Activated CD8-positive, alpha-beta T cell treated with anti-CD3 and anti-CD28 coated beads for 36 hours (primary cell): ENCODE measurements around the gene ACSL4. TPM values are rescaled to one million over a fixed set of nuclear protein-coding genes. Genes with fewer than 3 reads are reported as not detected.
"Not testable (repeated sequence)": the region's sequence is repeated elsewhere in the genome, so short reads cannot be mapped to it uniquely, and the experiment has no call there.

Experiments
- ATAC-seq: fragments of 200-7000 bp; cut with Tn5 transposase; one replicate; pipeline ENCODE4 v1.10.0; 2021; ENCODE audit warnings: mild to moderate bottlenecking, moderate library complexity
- CTCF ChIA-PET: fragments of 350-600 bp; sonication (Branson Sonifier 250); formaldehyde crosslinking; loops from one replicate; lab custom pipeline; 2021; ENCODE audit warnings: antibody characterized with exemption; lab: Charles Lee
- POLR2A ChIA-PET: fragments of 350-600 bp; sonication (Branson Sonifier 250); formaldehyde crosslinking; loops from one replicate; lab custom pipeline; 2021; ENCODE audit warnings: antibody characterized with exemption; lab: Charles Lee
- DNase-seq: peaks from one replicate; pipeline ENCODE4 v3.0.0-alpha.2; 2020
- H3K27ac Mint-ChIP-seq: one replicate; pipeline ENCODE4 v1.8.0; 2021; ENCODE audit warnings: mild to moderate bottlenecking, mixed read lengths
- H3K27me3 Mint-ChIP-seq: one replicate; pipeline ENCODE4 v1.8.0; 2021; ENCODE audit warnings: mixed read lengths
- H3K36me3 Mint-ChIP-seq: one replicate; pipeline ENCODE4 v1.8.0; 2021; ENCODE audit warnings: low read depth, mixed read lengths
- H3K4me1 Mint-ChIP-seq: one replicate; pipeline ENCODE4 v1.8.0; 2021; ENCODE audit warnings: low read depth, mixed read lengths
- H3K4me3 Mint-ChIP-seq: one replicate; pipeline ENCODE4 v1.8.0; 2021; ENCODE audit warnings: mild to moderate bottlenecking, moderate library complexity, mixed read lengths
- H3K9me3 Mint-ChIP-seq: one replicate; pipeline ENCODE4 v1.8.0; 2021; ENCODE audit warnings: mixed read lengths
- CTCF ChIP-seq: fragments of 200-600 bp; IDR thresholded peaks from one replicate; pipeline ENCODE4 v1.8.0; 2022; ENCODE audit warnings: antibody characterized with exemption, mild to moderate bottlenecking
- intact Hi-C: fragments of 100-400 bp; cut with micrococcal nuclease; formaldehyde crosslinking; loops from one replicate; pipeline ENCODE4 v1.10.0; 2022
- total RNA-seq, 2 experiments: library from RNA; stranded (reverse); gene quantifications; one replicate each; pipeline ENCODE4 v1.2.3, GENCODE V29; 2021

The ACSL4 gene
- total RNA-seq, 2 experiments from 2014 or later = 63.1 to 64.0 TPM

GRCh38 chrX:109655502-109656201, 77.4 kb downstream of the ACSL4 start:
- Mint-ChIP-seq H3K36me3 (peaks cover 54% of the 10 kb centered on the region), H3K27ac (no peak overlapping the region), H3K9me3 (peaks cover 4% of the 10 kb centered on the region), H3K27me3 (no peaks in the 10 kb centered on the region), H3K4me1 (peaks cover 4% of the 10 kb centered on the region), H3K4me3 (no peak overlapping the region)
- POLR2A ChIA-PET = interaction anchor here (0.6 kb wide), 1 partner anchor 595 kb away, joined by 3 read pairs; no protein-coding TSS in a partner anchor
- DNase-seq = no peak
- intact Hi-C loops = no loop called here
- CTCF ChIA-PET = interaction anchor here (1.2 kb wide), 1 partner anchor 235 kb away, joined by 4 read pairs; no protein-coding TSS in a partner anchor
- no peak for TF ChIP-seq CTCF
- no peak for ATAC-seq

GRCh38 chrX:109654516-109655109, 78.4 kb downstream of the ACSL4 start:
- no peak for DNase-seq
- Mint-ChIP-seq H3K36me3 (peaks cover 45% of the 10 kb centered on the region), H3K9me3 (peaks cover 4% of the 10 kb centered on the region), H3K4me1 (peaks cover 4% of the 10 kb centered on the region), H3K27me3 (no peaks in the 10 kb centered on the region), H3K27ac (no peak overlapping the region), H3K4me3 (no peak overlapping the region)
- intact Hi-C loops = no loop called here
- ATAC-seq = no peak
- ChIA-PET POLR2A (no interaction called here), CTCF (interaction anchor here (1.2 kb wide), 1 partner anchor 236 kb away, joined by 4 read pairs; no protein-coding TSS in a partner anchor)
- TF ChIP-seq CTCF = no peak

- POLR2A ChIA-PET, intact Hi-C loops, CTCF ChIA-PET, H3K4me1 Mint-ChIP-seq, H3K9me3 Mint-ChIP-seq, DNase-seq, ATAC-seq, H3K27ac Mint-ChIP-seq, H3K27me3 Mint-ChIP-seq, H3K4me3 Mint-ChIP-seq: not testable (repeated sequence)
- H3K36me3 Mint-ChIP-seq = peaks cover 17% of the 10 kb centered on the region
Measured at GRCh38 chrX:109644671-109645070, 88.4 kb downstream of the ACSL4 start.

GRCh38 chrX:109643687-109644086, 89.4 kb downstream of the ACSL4 start:
- ATAC-seq (no peak), DNase-seq (no peak)
- Mint-ChIP-seq H3K4me1 (peaks cover 5% of the 10 kb centered on the region), H3K9me3 (no peaks in the 10 kb centered on the region), H3K4me3 (no peak overlapping the region), H3K27ac (no peak overlapping the region), H3K36me3 (peaks cover 19% of the 10 kb centered on the region), H3K27me3 (no peaks in the 10 kb centered on the region)
- ChIA-PET CTCF (interaction anchor here (0.8 kb wide), 1 partner anchor 9 kb away, joined by 4 read pairs; no protein-coding TSS in a partner anchor), POLR2A (no interaction called here)
- intact Hi-C loops = no loop called here
- no peak for TF ChIP-seq CTCF

GRCh38 chrX:109638158-109638557, 94.9 kb downstream of the ACSL4 start:
- intact Hi-C loops = loop anchor here (10.0 kb wide), 1 partner anchor 153 kb away; the partner anchor contains the start of gene GUCY2F
- no peak for TF ChIP-seq CTCF
- Mint-ChIP-seq H3K27ac (no peak overlapping the region), H3K36me3 (peaks cover 15% of the 10 kb centered on the region), H3K9me3 (no peaks in the 10 kb centered on the region), H3K27me3 (no peaks in the 10 kb centered on the region), H3K4me3 (no peak overlapping the region), H3K4me1 (peaks cover 2% of the 10 kb centered on the region)
- ChIA-PET POLR2A (no interaction called here), CTCF (no interaction called here)
- no peak for DNase-seq
- no peak for ATAC-seq

GRCh38 chrX:109637477-109637876, 95.6 kb downstream of the ACSL4 start:
- H3K27ac Mint-ChIP-seq, H3K9me3 Mint-ChIP-seq, H3K4me1 Mint-ChIP-seq, CTCF ChIA-PET, ATAC-seq, H3K4me3 Mint-ChIP-seq, H3K27me3 Mint-ChIP-seq, POLR2A ChIA-PET, DNase-seq: not testable (repeated sequence)
- intact Hi-C loops = loop anchor here (10.0 kb wide), 1 partner anchor 153 kb away; the partner anchor contains the start of gene GUCY2F
- H3K36me3 Mint-ChIP-seq = peaks cover 12% of the 10 kb centered on the region
